RWPE1 (cell line): Measurements from ENCODE around the gene NUDT13.

Source experiments
- CTCF ChIA-PET: fragments of 350-600 bp; sonication (Branson Sonifier 250); formaldehyde crosslinking; extraction: SDS; loops from one replicate; lab custom pipeline; 2021; lab: Yijun Ruan, JAX
- POLR2A ChIA-PET: fragments of 400-600 bp; formaldehyde crosslinking; extraction: SDS; loops from one replicate; lab custom pipeline; 2020; ENCODE audit warnings: antibody characterized with exemption; ENCODE audit not compliant: low non-redundant PET; lab: Yijun Ruan, JAX
- DNase-seq: peaks from one replicate; pipeline ENCODE4 v3.0.0; 2012; ENCODE audit warnings: low spot score
- H3K27ac ChIP-seq: fragments of 450-650 bp; 2 replicates; pipeline ENCODE4 v1.5.1; 2017
- TF ChIP-seq, protein P1 (sequence below): fragments of 450-650 bp; conservative IDR thresholded peaks from 2 replicates; pipeline ENCODE4 v1.5.1; 2017; ENCODE audit warnings: low read depth, mild to moderate bottlenecking

NUDT13 gene

DNA sequence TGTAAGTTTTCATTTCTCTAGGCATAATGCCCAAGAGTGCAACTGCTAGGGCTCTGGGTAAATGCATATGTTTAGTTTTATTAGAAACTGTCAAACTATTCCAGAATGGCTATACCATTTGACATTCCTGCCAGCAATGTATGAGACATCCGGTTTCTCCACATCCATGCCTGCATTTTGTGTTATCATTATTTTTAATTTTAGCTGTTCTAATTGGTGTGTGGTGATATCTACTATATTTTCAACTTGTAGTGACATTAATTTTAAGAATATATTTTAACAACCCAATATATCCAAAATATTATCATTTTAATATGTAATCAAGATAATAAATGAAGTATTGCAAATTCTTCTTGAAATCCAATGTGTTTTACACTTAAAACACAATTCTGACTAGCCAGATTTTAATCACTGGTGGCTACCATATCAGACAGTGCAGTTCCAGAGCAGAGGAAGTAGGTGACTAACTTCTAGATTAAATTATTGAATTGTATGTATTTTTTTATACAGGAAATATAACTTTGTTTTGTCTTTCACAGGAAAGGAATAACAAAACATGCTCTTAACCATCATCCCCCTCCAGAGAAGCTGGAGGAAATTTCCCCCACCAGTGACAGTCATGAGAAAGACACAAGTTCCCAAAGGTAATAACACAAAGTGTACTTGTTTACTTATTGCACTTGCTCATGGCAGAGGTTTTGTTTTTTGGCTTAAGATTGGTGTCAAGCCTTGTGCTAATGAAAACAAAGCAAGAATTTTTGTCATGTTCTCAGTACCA lies 64.1 kb downstream of the NUDT13 start:
- TF ChIP-seq, protein P1, sequence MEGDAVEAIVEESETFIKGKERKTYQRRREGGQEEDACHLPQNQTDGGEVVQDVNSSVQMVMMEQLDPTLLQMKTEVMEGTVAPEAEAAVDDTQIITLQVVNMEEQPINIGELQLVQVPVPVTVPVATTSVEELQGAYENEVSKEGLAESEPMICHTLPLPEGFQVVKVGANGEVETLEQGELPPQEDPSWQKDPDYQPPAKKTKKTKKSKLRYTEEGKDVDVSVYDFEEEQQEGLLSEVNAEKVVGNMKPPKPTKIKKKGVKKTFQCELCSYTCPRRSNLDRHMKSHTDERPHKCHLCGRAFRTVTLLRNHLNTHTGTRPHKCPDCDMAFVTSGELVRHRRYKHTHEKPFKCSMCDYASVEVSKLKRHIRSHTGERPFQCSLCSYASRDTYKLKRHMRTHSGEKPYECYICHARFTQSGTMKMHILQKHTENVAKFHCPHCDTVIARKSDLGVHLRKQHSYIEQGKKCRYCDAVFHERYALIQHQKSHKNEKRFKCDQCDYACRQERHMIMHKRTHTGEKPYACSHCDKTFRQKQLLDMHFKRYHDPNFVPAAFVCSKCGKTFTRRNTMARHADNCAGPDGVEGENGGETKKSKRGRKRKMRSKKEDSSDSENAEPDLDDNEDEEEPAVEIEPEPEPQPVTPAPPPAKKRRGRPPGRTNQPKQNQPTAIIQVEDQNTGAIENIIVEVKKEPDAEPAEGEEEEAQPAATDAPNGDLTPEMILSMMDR = no peak

More for the DNA sequence above, 64.1 kb downstream of the NUDT13 start:
- H3K27ac ChIP-seq = no peak overlapping the region
- CTCF ChIA-PET = interaction anchor here (0.6 kb wide), 2 partner anchors 23 to 91 kb away, joined by 3 to 4 read pairs; no protein-coding TSS in a partner anchor
- DNase-seq = no peak
- POLR2A ChIA-PET = no interaction called here
